ENCODE results near the gene ZFP36L2.
A peak's percentile ranks its signal among the peaks of the same experiment; 100 is the strongest.

The ZFP36L2 gene

GRCh38 chr2:43179942-43180341 lies 46.5 kb downstream of the ZFP36L2 start:
- no peak for TF ChIP-seq LEF1 (IDR thresholded peaks at IDR 0.05; ENCODE audit: borderline replicate concordance)
- no peak for TF ChIP-seq CTBP1 (IDR thresholded peaks at IDR 0.05; ENCODE audit: borderline replicate concordance)
- no peak for TF ChIP-seq SP1 (IDR thresholded peaks at IDR 0.05)
- no peak for TF ChIP-seq SUZ12 (IDR thresholded peaks at IDR 0.05)
- no peak for TF ChIP-seq BHLHE40 (IDR thresholded peaks at IDR 0.05; ENCODE audit: borderline replicate concordance)
- TF ChIP-seq FOXM1 (IDR thresholded peaks at IDR 0.05; ENCODE audit: borderline replicate concordance), result no peak
- no peak for TF ChIP-seq TARDBP (IDR thresholded peaks at IDR 0.05)
- no peak for TF ChIP-seq PKNOX1 (IDR thresholded peaks at IDR 0.05)
- TF ChIP-seq NFRKB (IDR thresholded peaks at IDR 0.05), result no peak
- TF ChIP-seq ARNT (IDR thresholded peaks at IDR 0.05), result no peak
- no peak for TF ChIP-seq FOXA1 (IDR thresholded peaks at IDR 0.05)
- no peak for TF ChIP-seq HDGF (IDR thresholded peaks at IDR 0.05; ENCODE audit: borderline replicate concordance)
- no peak for TF ChIP-seq ZNF384 (IDR thresholded peaks at IDR 0.05)
- DNase-seq (ENCODE audit: extremely low spot score), result no peak
- ChIA-PET POLR2A (interaction anchor here (1.1 to 1.5 kb wide), 4 partner anchors 38 to 416 kb away, joined by 3 to 5 read pairs (median 4); partner anchors contain the start of genes THADA and ZFP36L2), CTCF (interaction anchor here (0.5 to 1.4 kb wide), 2 partner anchors 10 to 156 kb away, joined by 3 to 5 read pairs; no protein-coding TSS in a partner anchor)

GRCh38 chr2:43178602-43179542 lies 47.5 kb downstream of the ZFP36L2 start:
- POLR2A ChIA-PET, result interaction anchor here (1.1 to 2.1 kb wide), 4 partner anchors 41 to 417 kb away, joined by 3 to 16 read pairs (median 5); partner anchors contain the start of genes THADA and ZFP36L2
- CTCF ChIA-PET, result interaction anchor here (1.0 to 1.4 kb wide), 2 partner anchors 9 kb away, joined by 4 to 5 read pairs; no protein-coding TSS in a partner anchor
- TF ChIP-seq NFRKB (IDR thresholded peaks at IDR 0.05), result no peak
- no peak for TF ChIP-seq SUZ12 (IDR thresholded peaks at IDR 0.05)
- TF ChIP-seq HDGF (IDR thresholded peaks at IDR 0.05; ENCODE audit: borderline replicate concordance), result no peak
- TF ChIP-seq FOXA1 (IDR thresholded peaks at IDR 0.05), result no peak
- no peak for TF ChIP-seq L3MBTL2 (conservative IDR thresholded peaks at IDR 0.05)
- no peak for TF ChIP-seq ELF4 (IDR thresholded peaks at IDR 0.05)
- no peak for TF ChIP-seq LEF1 (IDR thresholded peaks at IDR 0.05; ENCODE audit: borderline replicate concordance)
- TF ChIP-seq BHLHE40 (IDR thresholded peaks at IDR 0.05; ENCODE audit: borderline replicate concordance), result no peak
- TF ChIP-seq ARNT (IDR thresholded peaks at IDR 0.05), result no peak
- TF ChIP-seq FOXM1 (IDR thresholded peaks at IDR 0.05; ENCODE audit: borderline replicate concordance), result no peak
- no peak for TF ChIP-seq CTBP1 (IDR thresholded peaks at IDR 0.05; ENCODE audit: borderline replicate concordance)
- TF ChIP-seq TARDBP (IDR thresholded peaks at IDR 0.05), result no peak
- TF ChIP-seq PKNOX1 (IDR thresholded peaks at IDR 0.05), result no peak
- TF ChIP-seq FOXK2 (IDR thresholded peaks at IDR 0.05), result no peak
- no peak for TF ChIP-seq ZNF384 (IDR thresholded peaks at IDR 0.05)
- no peak for TF ChIP-seq SP1 (IDR thresholded peaks at IDR 0.05)
- DNase-seq (ENCODE audit: extremely low spot score), result peak; percentile 54

- TF ChIP-seq BHLHE40 (IDR thresholded peaks at IDR 0.05; ENCODE audit: borderline replicate concordance), result no peak
- ChIA-PET CTCF (interaction anchor here (1.0 kb wide), 1 partner anchor 8 kb away, joined by 4 read pairs; no protein-coding TSS in a partner anchor), POLR2A (interaction anchor here (0.7 to 2.1 kb wide), 4 partner anchors 41 to 367 kb away, joined by 3 to 16 read pairs (median 4); partner anchors contain the start of gene ZFP36L2)
- DNase-seq (ENCODE audit: extremely low spot score), result no peak
These were observed 48.3 kb downstream of the ZFP36L2 start for GRCh38 chr2:43178055-43178598.

- TF ChIP-seq LEF1 (IDR thresholded peaks at IDR 0.05; ENCODE audit: borderline replicate concordance), result no peak
- no peak for TF ChIP-seq ELF4 (IDR thresholded peaks at IDR 0.05)
- no peak for TF ChIP-seq ARNT (IDR thresholded peaks at IDR 0.05)
- TF ChIP-seq FOXA1 (IDR thresholded peaks at IDR 0.05), result no peak
- TF ChIP-seq L3MBTL2 (conservative IDR thresholded peaks at IDR 0.05), result no peak
- TF ChIP-seq SP1 (IDR thresholded peaks at IDR 0.05), result no peak
- no peak for TF ChIP-seq NFRKB (IDR thresholded peaks at IDR 0.05)
- TF ChIP-seq FOXK2 (IDR thresholded peaks at IDR 0.05), result no peak
- no peak for TF ChIP-seq PKNOX1 (IDR thresholded peaks at IDR 0.05)
- no peak for TF ChIP-seq BHLHE40 (IDR thresholded peaks at IDR 0.05; ENCODE audit: borderline replicate concordance)
- TF ChIP-seq HDGF (IDR thresholded peaks at IDR 0.05; ENCODE audit: borderline replicate concordance), result no peak
- TF ChIP-seq TARDBP (IDR thresholded peaks at IDR 0.05), result no peak
- no peak for TF ChIP-seq CTBP1 (IDR thresholded peaks at IDR 0.05; ENCODE audit: borderline replicate concordance)
- no peak for DNase-seq (ENCODE audit: extremely low spot score)
- ChIA-PET CTCF (no interaction called here), POLR2A (no interaction called here)
These were observed 50.0 kb downstream of the ZFP36L2 start for GRCh38 chr2:43176449-43176848.

GRCh38 chr2:43175876-43176275 lies 50.5 kb downstream of the ZFP36L2 start:
- CTCF ChIA-PET, result no interaction called here
- POLR2A ChIA-PET, result interaction anchor here (1.2 kb wide), 1 partner anchor 46 kb away, joined by 3 read pairs; no protein-coding TSS in a partner anchor
- no peak for DNase-seq (ENCODE audit: extremely low spot score)
- no peak for TF ChIP-seq PKNOX1 (IDR thresholded peaks at IDR 0.05)
- no peak for TF ChIP-seq FOXA1 (IDR thresholded peaks at IDR 0.05)
- TF ChIP-seq ZNF384 (IDR thresholded peaks at IDR 0.05), result peak; percentile 47; the same call in 1 of the 2 replicates
- no peak for TF ChIP-seq ELF4 (IDR thresholded peaks at IDR 0.05)
- TF ChIP-seq LEF1 (IDR thresholded peaks at IDR 0.05; ENCODE audit: borderline replicate concordance), result no peak
- TF ChIP-seq SP1 (IDR thresholded peaks at IDR 0.05), result no peak
- TF ChIP-seq NFRKB (IDR thresholded peaks at IDR 0.05), result no peak
- no peak for TF ChIP-seq BHLHE40 (IDR thresholded peaks at IDR 0.05; ENCODE audit: borderline replicate concordance)
